ENCODE results near the gene SYMPK.
"Not testable (repeated sequence)": the region's sequence is repeated elsewhere in the genome, so short reads cannot be mapped to it uniquely, and the experiment has no call there.

The SYMPK gene

GRCh38 chr19:45895983-45896599 lies 33.1 kb upstream of the SYMPK start:
- H3K27me3 Mint-ChIP-seq (ENCODE audit: low read depth); H3K4me3 Mint-ChIP-seq; H3K9me3 Mint-ChIP-seq; H3K27ac Mint-ChIP-seq; DNase-seq (ENCODE audit: low spot score): not testable (repeated sequence)
- H3K4me1 Mint-ChIP-seq (ENCODE audit: low read depth) = peaks cover 14% of the 10 kb centered on the region
- peaks cover 30% of the 10 kb centered on the region for H3K36me3 Mint-ChIP-seq (ENCODE audit: low read depth)

GRCh38 chr19:45895519-45895972 lies 32.6 kb upstream of the SYMPK start:
- H3K36me3 Mint-ChIP-seq (ENCODE audit: low read depth) = peaks cover 25% of the 10 kb centered on the region

GRCh38 chr19:45890877-45891276 lies 27.9 kb upstream of the SYMPK start:
- no peak overlapping the region for H3K4me3 Mint-ChIP-seq
- H3K27me3 Mint-ChIP-seq (ENCODE audit: low read depth) = no peaks in the 10 kb centered on the region
- no peak for DNase-seq (ENCODE audit: low spot score)
- no peaks in the 10 kb centered on the region for H3K9me3 Mint-ChIP-seq
- peaks cover 7% of the 10 kb centered on the region for H3K4me1 Mint-ChIP-seq (ENCODE audit: low read depth)
- peaks cover 7% of the 10 kb centered on the region for H3K36me3 Mint-ChIP-seq (ENCODE audit: low read depth)
- no peak overlapping the region for H3K27ac Mint-ChIP-seq

More at GRCh38 chr19:45895519-45895972, 32.6 kb upstream of the SYMPK start:
- no peak overlapping the region for H3K27ac Mint-ChIP-seq
- no peak for DNase-seq (ENCODE audit: low spot score)
- H3K27me3 Mint-ChIP-seq (ENCODE audit: low read depth) = no peaks in the 10 kb centered on the region
- no peaks in the 10 kb centered on the region for H3K9me3 Mint-ChIP-seq
- no peak overlapping the region for H3K4me3 Mint-ChIP-seq
- H3K4me1 Mint-ChIP-seq (ENCODE audit: low read depth) = peaks cover 10% of the 10 kb centered on the region

GRCh38 chr19:45889210-45889885 lies 26.4 kb upstream of the SYMPK start:
- Mint-ChIP-seq H3K36me3 (ENCODE audit: low read depth) (no peaks in the 10 kb centered on the region), H3K27ac (no peak overlapping the region), H3K4me1 (ENCODE audit: low read depth) (peaks cover 7% of the 10 kb centered on the region), H3K27me3 (ENCODE audit: low read depth) (no peaks in the 10 kb centered on the region), H3K9me3 (no peaks in the 10 kb centered on the region), H3K4me3 (no peak overlapping the region)
- no peak for DNase-seq (ENCODE audit: low spot score)

GRCh38 chr19:45887200-45887710 lies 24.3 kb upstream of the SYMPK start:
- peak overlapping the region; percentile 92 for H3K27ac Mint-ChIP-seq
- no peaks in the 10 kb centered on the region for H3K27me3 Mint-ChIP-seq (ENCODE audit: low read depth)
- DNase-seq (ENCODE audit: low spot score) = no peak
- H3K36me3 Mint-ChIP-seq (ENCODE audit: low read depth) = peaks cover 4% of the 10 kb centered on the region
- no peaks in the 10 kb centered on the region for H3K9me3 Mint-ChIP-seq
- peaks cover 10% of the 10 kb centered on the region for H3K4me1 Mint-ChIP-seq (ENCODE audit: low read depth)
- H3K4me3 Mint-ChIP-seq = peak overlapping the region; percentile 92

GRCh38 chr19:45886427-45887199 lies 23.7 kb upstream of the SYMPK start:
- Mint-ChIP-seq H3K27me3 (ENCODE audit: low read depth) (no peaks in the 10 kb centered on the region), H3K27ac (peak overlapping the region; percentile 92), H3K36me3 (ENCODE audit: low read depth) (peaks cover 4% of the 10 kb centered on the region), H3K9me3 (no peaks in the 10 kb centered on the region), H3K4me3 (peak overlapping the region; percentile 92), H3K4me1 (ENCODE audit: low read depth) (peaks cover 12% of the 10 kb centered on the region)
- DNase-seq (ENCODE audit: low spot score) = peak; percentile 87

- peak; percentile 88 for DNase-seq (ENCODE audit: low spot score)
- H3K9me3 Mint-ChIP-seq = no peaks in the 10 kb centered on the region
- H3K4me3 Mint-ChIP-seq = peak within 1 kb of the TSS; percentile 92
- H3K27me3 Mint-ChIP-seq (ENCODE audit: low read depth) = no peaks in the 10 kb centered on the region
- H3K36me3 Mint-ChIP-seq (ENCODE audit: low read depth) = peaks cover 4% of the 10 kb centered on the region
- H3K4me1 Mint-ChIP-seq (ENCODE audit: low read depth) = peaks cover 15% of the 10 kb centered on the region
- H3K27ac Mint-ChIP-seq = peak within 1 kb of the TSS; percentile 92
Observed at GRCh38 chr19:45885556-45886426, 22.8 kb upstream of the SYMPK start, which contains the start of gene IRF2BP1. TSS of gene IRF2BP1 (minus strand) at chr19:45886141. CDS start at chr19:45885774, 367 bp downstream.

- H3K27ac Mint-ChIP-seq = no peak overlapping the region
Observed at GRCh38 chr19:45884682-45885555, 22.0 kb upstream of the SYMPK start.

GRCh38 chr19:45883881-45884681 lies 21.1 kb upstream of the SYMPK start:
- H3K9me3 Mint-ChIP-seq = no peaks in the 10 kb centered on the region
- peaks cover 15% of the 10 kb centered on the region for H3K4me1 Mint-ChIP-seq (ENCODE audit: low read depth)
- no peak for DNase-seq (ENCODE audit: low spot score)
- H3K4me3 Mint-ChIP-seq = peak overlapping the region; percentile 81
- no peak overlapping the region for H3K27ac Mint-ChIP-seq
- H3K27me3 Mint-ChIP-seq (ENCODE audit: low read depth) = no peaks in the 10 kb centered on the region
- peaks cover 4% of the 10 kb centered on the region for H3K36me3 Mint-ChIP-seq (ENCODE audit: low read depth)

More at GRCh38 chr19:45884682-45885555, 22.0 kb upstream of the SYMPK start:
- peaks cover 15% of the 10 kb centered on the region for H3K4me1 Mint-ChIP-seq (ENCODE audit: low read depth)
- no peaks in the 10 kb centered on the region for H3K9me3 Mint-ChIP-seq
- H3K27me3 Mint-ChIP-seq (ENCODE audit: low read depth) = no peaks in the 10 kb centered on the region
- H3K36me3 Mint-ChIP-seq (ENCODE audit: low read depth) = peaks cover 4% of the 10 kb centered on the region
- peak; percentile 40 for DNase-seq (ENCODE audit: low spot score)
- H3K4me3 Mint-ChIP-seq = peak overlapping the region; percentile 43

- peaks cover 16% of the 10 kb centered on the region for H3K4me1 Mint-ChIP-seq (ENCODE audit: low read depth)
- DNase-seq (ENCODE audit: low spot score) = no peak
- no peaks in the 10 kb centered on the region for H3K9me3 Mint-ChIP-seq
- H3K27ac Mint-ChIP-seq = peak overlapping the region; percentile 63
- H3K36me3 Mint-ChIP-seq (ENCODE audit: low read depth) = peaks cover 4% of the 10 kb centered on the region
- H3K27me3 Mint-ChIP-seq (ENCODE audit: low read depth) = no peaks in the 10 kb centered on the region
- peak overlapping the region; percentile 81 for H3K4me3 Mint-ChIP-seq
Observed at GRCh38 chr19:45883586-45883880, 20.6 kb upstream of the SYMPK start.

GRCh38 chr19:45882652-45883585 lies 20.0 kb upstream of the SYMPK start:
- Mint-ChIP-seq H3K9me3 (no peaks in the 10 kb centered on the region), H3K27ac (peak overlapping the region; percentile 63), H3K36me3 (ENCODE audit: low read depth) (peaks cover 4% of the 10 kb centered on the region), H3K4me3 (peak overlapping the region; percentile 81), H3K27me3 (ENCODE audit: low read depth) (no peaks in the 10 kb centered on the region), H3K4me1 (ENCODE audit: low read depth) (peaks cover 17% of the 10 kb centered on the region)
- peak; percentile 84 for DNase-seq (ENCODE audit: low spot score)

All from T-helper 2 cell treated with Interferon-gamma antibody and Interleukin-4, amounts not matched to agents 5 μg/mL and 100 μg/mL, for 36 hours (primary cell).